NB4 (cell line): ENCODE data around the gene GREB1.

Source experiments
- MYC ChIP-seq: IDR thresholded peaks from 2 replicates; pipeline ENCODE4 v1.6.1; 2011; ENCODE audit warnings: low read depth, low read length
- POLR2A ChIP-seq: IDR thresholded peaks from 2 replicates; pipeline ENCODE4 v1.6.1; 2011; ENCODE audit warnings: mild to moderate bottlenecking; ENCODE audit not compliant: insufficient read length; ENCODE audit errors: extremely low read depth
- TF ChIP-seq, protein P1 (sequence below): IDR thresholded peaks from one replicate; pipeline ENCODE4 v1.5.1; 2012; ENCODE audit warnings: low read depth, low read length
- TF ChIP-seq, protein P2 (sequence below): IDR thresholded peaks from 2 replicates; pipeline ENCODE4 v1.6.1; 2011; ENCODE audit warnings: low read depth, low read length

DNA sequence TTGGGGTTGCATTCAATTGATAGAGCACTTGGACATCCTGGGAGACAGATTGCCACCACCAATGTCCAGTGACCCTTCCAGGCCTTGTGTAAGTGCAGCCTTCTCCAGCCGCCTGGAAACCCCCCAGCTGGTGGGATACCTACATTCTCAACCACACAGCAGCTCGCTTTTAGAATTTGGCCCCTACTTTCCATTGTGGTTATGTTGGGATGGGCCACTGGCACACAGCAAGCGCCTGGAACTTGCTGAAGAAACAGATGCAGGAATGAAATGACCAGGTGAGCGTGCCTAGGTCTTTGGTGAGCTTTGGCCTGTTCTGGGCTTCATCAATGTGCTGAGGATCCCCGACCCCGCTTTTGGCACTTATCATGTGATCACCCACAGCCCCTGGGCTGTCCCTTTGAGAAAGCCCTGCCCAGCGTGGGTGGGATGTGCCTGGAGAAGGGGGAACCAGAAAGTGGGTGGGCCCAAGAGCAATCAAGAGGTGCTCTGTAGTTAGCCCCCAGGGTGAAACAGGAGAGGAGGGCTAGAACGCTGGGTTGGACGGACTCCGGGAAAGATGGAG, 152.1 kb downstream of the GREB1 start:
- TF ChIP-seq, protein P1, sequence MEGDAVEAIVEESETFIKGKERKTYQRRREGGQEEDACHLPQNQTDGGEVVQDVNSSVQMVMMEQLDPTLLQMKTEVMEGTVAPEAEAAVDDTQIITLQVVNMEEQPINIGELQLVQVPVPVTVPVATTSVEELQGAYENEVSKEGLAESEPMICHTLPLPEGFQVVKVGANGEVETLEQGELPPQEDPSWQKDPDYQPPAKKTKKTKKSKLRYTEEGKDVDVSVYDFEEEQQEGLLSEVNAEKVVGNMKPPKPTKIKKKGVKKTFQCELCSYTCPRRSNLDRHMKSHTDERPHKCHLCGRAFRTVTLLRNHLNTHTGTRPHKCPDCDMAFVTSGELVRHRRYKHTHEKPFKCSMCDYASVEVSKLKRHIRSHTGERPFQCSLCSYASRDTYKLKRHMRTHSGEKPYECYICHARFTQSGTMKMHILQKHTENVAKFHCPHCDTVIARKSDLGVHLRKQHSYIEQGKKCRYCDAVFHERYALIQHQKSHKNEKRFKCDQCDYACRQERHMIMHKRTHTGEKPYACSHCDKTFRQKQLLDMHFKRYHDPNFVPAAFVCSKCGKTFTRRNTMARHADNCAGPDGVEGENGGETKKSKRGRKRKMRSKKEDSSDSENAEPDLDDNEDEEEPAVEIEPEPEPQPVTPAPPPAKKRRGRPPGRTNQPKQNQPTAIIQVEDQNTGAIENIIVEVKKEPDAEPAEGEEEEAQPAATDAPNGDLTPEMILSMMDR = no peak
- TF ChIP-seq POLR2A (no peak), MYC (no peak)
- TF ChIP-seq, protein P2, sequence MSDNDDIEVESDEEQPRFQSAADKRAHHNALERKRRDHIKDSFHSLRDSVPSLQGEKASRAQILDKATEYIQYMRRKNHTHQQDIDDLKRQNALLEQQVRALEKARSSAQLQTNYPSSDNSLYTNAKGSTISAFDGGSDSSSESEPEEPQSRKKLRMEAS = no peak
